ENCODE data around the gene SF1. TPM values are rescaled to one million over a fixed set of nuclear protein-coding genes. Genes with fewer than 3 reads are reported as not detected.

The SF1 gene
- total and polyA plus RNA-seq, 2 of the 8 experiments (the other 6 are each of a cell fraction or from before 2014, with no cell fraction given): 72.7 to 353 TPM

- peaks cover 8 to 25% (median 16%) of the 10 kb centered on the region in 4 experiments for H3K4me1 ChIP-seq (replicated peaks in 1 of 4; ENCODE audit: control insufficient read depth in 3 of 4, insufficient read depth in 4 of 4, low read length in 3 of 4)
Observed at GRCh38 chr11:64720167-64720566, 58.2 kb downstream of the SF1 start.

More at GRCh38 chr11:64720167-64720566, 58.2 kb downstream of the SF1 start:
- no peak overlapping the region for H3K4me3 ChIP-seq (ENCODE audit: extremely low read depth in 1 of 4, insufficient read depth in 2 of 4, low read depth in 3 of 4, low read length in 4 of 4)
- no peak overlapping the region for H4K5ac ChIP-seq (ENCODE audit: insufficient read length, low read depth, low read length)
- H3K9me3 ChIP-seq (ENCODE audit: insufficient read depth in 2 of 2, low read depth in 1 of 2, low read length in 1 of 2): no peaks in the 10 kb centered on the region
- H3K14ac ChIP-seq (ENCODE audit: insufficient read length): no peak overlapping the region
- no peak overlapping the region for H2BK20ac ChIP-seq (ENCODE audit: low read length)
- H2BK5ac ChIP-seq (ENCODE audit: low read depth, low read length): no peak overlapping the region
- no peak for TF ChIP-seq TEAD4 (IDR thresholded peaks at IDR 0.05; ENCODE audit: low read depth, low read length)
- TF ChIP-seq CTCF (IDR thresholded peaks at IDR 0.05; ENCODE audit: control extremely low read depth in 1 of 3, insufficient read depth in 1 of 3, low read depth in 1 of 3, low read length in 3 of 3): no peak
- TF ChIP-seq EZH2 (IDR thresholded peaks at IDR 0.05; ENCODE audit: low read depth, low read length, severe bottlenecking): no peak
- CTCF ChIA-PET (ENCODE audit: partially characterized antibody): interaction anchor here (0.9 to 4.7 kb wide), 5 partner anchors 16 to 68 kb away, joined by 3 to 30 read pairs (median 18); partner anchors contain the start of gene RASGRP2
- H3K4ac ChIP-seq (replicated peaks; ENCODE audit: insufficient read length, low read depth, low read length): no peak overlapping the region
- peaks cover 2% of the 10 kb centered on the region; the same call in 1 of the 2 replicates for H3K79me1 ChIP-seq (ENCODE audit: low read depth, low read length)
- no peak overlapping the region for H3K9ac ChIP-seq (replicated peaks in 1 of 4; ENCODE audit: extremely low read depth in 1 of 4, low read depth in 3 of 4, low read length in 3 of 4)
- POLR2A ChIA-PET (ENCODE audit: partially characterized antibody): no interaction called here
- FAIRE-seq (no peak), DNase-seq (ENCODE audit: low read depth in 1 of 2, low spot score in 2 of 2) (no peak)
- no peak overlapping the region for H3K56ac ChIP-seq (replicated peaks; ENCODE audit: insufficient read length, low read depth, low read length)
- H2AK5ac ChIP-seq (ENCODE audit: low read depth, low read length): no peak overlapping the region
- H3K27me3 ChIP-seq (replicated peaks in 1 of 4; ENCODE audit: control insufficient read depth in 3 of 4, extremely low read depth in 1 of 4, insufficient read depth in 3 of 4, low read length in 3 of 4): peaks cover 7 to 25% (median 22%) of the 10 kb centered on the region in 4 experiments
- peak overlapping the region; percentile 80; the same call in 1 of the 2 replicates for H2BK12ac ChIP-seq (ENCODE audit: low read depth, low read length)
- no peak overlapping the region for H4K8ac ChIP-seq (ENCODE audit: extremely low read depth, insufficient read depth, low read length)
- H3K23me2 ChIP-seq (ENCODE audit: low read depth, low read length): peaks cover 8% of the 10 kb centered on the region; the same call in 1 of the 2 replicates
- no peak overlapping the region for H3K23ac ChIP-seq (ENCODE audit: insufficient read length)
- H4K20me1 ChIP-seq (replicated peaks in 1 of 2; ENCODE audit: control insufficient read depth in 1 of 2, insufficient read depth in 2 of 2, low read length in 2 of 2): peaks cover 0 to under 1% of the 10 kb centered on the region in 2 experiments
- no peak overlapping the region for H2AFZ ChIP-seq (ENCODE audit: low read length)
- WGBS, 2 experiments (ENCODE audit: extremely low coverage in 1 of 2, insufficient coverage in 1 of 2, insufficient read length in 1 of 2, insufficient replicate concordance in 2 of 2, low coverage in 1 of 2, low lambda C conversion rate in 2 of 2, missing lambda C conversion rate in 1 of 2): 79% methylated on average over 9 of the region's 9 CpGs; no CpG with 5 or more reads in 1 of the 2 experiments
- no peak overlapping the region for H2BK120ac ChIP-seq (replicated peaks; ENCODE audit: low read depth, low read length)
- 0 out of 2 replicates have a peak overlapping the region, but pooled peaks have one; percentile 53 for H2BK15ac ChIP-seq (ENCODE audit: low read length)
- H3K36me3 ChIP-seq (ENCODE audit: control insufficient read depth in 2 of 4, insufficient read depth in 4 of 4, low read length in 3 of 4): no peaks in the 10 kb centered on the region
- H3K4me2 ChIP-seq (ENCODE audit: insufficient read depth in 1 of 2, low read depth in 2 of 2, low read length in 2 of 2): no peak overlapping the region
- H3K18ac ChIP-seq (ENCODE audit: extremely low read depth, low read length): no peak overlapping the region
- H3K79me2 ChIP-seq (ENCODE audit: control insufficient read depth in 1 of 2, insufficient read depth in 2 of 2, low read length in 2 of 2): no peaks in the 10 kb centered on the region
- no peak overlapping the region for H4K91ac ChIP-seq (replicated peaks; ENCODE audit: insufficient read length, low read length)
- no peak overlapping the region for H3K27ac ChIP-seq (ENCODE audit: low read depth, low read length)

Measured in H1 (cell line).